HG03460 (cell line): ENCODE measurements around the gene SERTAD2.

ENCODE experiments used
- ATAC-seq: cut with Tn5 transposase; IDR thresholded peaks from one replicate; pipeline ENCODE4 v1.9.1; 2021; ENCODE audit not compliant: unreplicated experiment

The SERTAD2 gene

DNA sequence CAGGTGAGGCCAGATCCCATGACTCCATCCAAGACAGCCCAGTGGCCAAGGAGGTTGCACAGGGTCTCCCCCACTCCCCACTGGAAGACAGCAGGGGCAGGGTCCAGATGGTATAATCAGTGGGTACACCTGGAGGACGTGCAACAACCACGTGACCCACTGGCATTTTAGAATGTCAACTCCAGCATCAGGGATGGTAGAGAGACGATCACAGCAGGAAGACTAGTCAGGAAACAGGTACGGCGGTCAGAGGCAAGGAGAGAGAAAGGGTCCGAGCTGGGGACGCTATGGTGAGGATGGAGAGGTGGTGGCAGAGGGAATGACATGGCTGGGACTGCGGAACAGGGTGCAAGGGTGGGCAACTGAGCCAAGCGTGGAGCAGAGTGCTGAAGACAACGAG is 23.0 kb downstream of the SERTAD2 start:
- no peak for ATAC-seq

DNA sequence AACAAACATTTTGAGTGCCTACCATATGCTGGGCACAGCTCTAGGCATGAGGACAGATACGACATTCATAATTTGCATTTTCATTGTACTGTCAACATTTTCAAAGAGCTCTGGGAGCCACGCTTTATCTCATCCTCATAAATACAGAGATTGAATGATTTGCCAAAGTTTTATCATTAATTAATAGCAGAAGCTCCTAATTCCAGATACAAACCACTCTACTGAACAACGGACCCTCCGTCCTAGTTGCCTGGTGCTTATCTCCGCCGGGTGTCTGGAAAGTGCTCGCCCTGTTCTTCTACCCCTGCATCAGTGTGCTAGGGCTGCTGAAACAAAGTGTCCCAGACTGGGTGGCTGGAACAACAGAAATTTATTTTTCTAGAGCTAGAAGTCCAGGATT is 23.8 kb downstream of the SERTAD2 start:
- no peak for ATAC-seq

DNA sequence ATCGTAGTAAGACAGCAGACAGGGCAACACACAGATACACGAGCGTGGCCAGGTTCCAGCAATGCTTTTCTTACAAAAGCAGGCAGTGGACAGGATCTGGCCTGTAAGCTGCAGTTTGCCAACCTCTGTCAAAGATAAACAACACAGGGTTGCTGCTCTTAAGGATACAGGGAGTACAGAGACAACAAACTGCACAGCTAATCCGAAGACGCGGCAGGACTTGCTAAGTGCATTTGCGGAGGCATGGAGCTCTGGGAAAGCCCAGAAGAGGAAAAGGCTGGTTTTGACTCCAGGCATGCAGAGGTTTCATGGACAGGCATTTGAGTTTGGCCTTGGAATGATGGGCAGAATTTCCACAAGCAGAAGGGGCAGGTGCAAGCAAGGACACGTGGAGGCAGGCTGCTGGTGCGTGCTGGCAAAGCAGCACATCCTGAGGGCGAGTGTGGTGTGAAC is 24.4 kb downstream of the SERTAD2 start:
- ATAC-seq = no peak

DNA sequence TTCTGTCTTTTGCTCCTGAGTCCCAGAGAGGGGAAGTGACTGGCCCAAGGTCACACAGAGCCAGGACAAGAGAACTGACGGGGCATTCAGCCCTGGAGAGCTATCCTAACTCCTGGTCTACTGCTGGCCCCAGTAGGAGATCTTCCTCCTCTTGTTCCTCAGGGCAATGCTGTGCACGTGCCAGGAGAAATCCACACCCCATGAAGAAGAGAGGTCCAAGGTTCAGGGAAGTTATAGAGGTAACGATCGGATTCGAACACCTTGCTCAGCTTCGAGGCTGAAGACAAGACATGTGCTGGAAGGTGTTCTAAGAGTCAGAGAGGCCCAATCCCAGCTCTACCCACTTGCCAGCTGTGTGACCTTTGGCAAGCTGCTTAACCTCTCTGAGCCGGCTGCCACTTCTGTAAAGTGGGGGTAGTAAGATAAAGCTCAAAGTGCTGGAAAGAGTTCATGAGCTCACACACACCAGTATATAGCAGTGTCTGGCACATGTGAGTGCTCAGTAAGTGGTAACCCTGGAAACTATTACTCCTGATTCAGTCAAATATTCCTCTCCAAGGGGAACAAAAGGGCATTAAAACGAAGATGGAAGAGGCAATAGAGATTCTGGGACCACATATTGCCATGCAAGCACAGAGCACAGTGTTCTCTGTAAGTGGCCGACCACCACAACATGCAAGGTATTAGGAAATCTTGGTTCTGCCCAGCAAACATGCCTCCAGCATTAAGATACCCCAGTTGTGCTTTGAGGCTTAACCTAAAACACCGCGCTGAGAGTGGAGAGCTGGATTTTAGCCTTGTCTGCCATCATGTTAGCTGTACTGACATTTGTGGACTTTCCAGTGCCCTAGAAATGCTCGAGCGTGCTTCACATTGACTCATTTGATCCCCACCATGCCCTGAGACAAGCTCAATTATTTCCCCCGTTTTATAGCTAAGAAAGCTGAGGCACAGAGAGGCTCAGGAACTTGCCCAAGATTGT is 25.6 kb downstream of the SERTAD2 start:
- no peak for ATAC-seq

DNA sequence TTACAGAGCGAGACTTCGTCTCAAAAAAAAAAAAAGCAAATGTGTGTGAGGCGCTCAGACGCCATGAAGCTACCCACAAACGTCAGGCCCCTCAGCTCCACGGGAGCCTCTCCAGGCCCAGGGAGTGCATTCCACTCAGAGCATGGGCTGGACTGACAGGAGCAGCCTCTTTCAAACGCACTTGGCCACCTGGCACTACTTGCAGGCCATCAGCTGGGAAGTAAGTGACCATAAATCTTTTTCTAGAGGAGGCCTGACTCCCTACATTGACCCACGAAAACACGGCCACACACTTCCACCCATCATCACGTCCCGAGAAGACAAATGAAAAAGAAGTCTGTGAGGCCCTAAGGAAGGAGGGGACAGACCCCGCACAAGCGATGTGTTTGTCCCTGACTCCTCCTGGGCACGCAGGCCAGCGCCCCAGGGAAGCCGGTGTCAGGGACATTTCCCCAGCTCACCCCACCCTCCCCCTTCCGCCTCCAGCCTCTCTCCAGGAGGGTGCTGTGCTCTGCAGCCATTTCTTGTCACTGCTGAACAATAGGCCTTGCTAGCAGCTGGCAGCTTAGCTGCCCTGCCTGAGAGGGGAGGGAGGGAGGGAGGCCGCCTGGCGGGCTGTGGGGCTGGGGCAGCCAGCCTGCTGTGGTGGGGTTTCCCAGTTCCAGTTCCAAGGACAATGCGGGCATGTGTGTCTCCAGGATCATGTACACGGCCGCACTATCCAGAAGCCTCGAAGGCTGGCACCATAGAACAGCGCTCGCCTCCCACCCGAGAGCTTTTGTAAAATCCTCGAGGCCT is 26.6 kb downstream of the SERTAD2 start:
- ATAC-seq = no peak

DNA sequence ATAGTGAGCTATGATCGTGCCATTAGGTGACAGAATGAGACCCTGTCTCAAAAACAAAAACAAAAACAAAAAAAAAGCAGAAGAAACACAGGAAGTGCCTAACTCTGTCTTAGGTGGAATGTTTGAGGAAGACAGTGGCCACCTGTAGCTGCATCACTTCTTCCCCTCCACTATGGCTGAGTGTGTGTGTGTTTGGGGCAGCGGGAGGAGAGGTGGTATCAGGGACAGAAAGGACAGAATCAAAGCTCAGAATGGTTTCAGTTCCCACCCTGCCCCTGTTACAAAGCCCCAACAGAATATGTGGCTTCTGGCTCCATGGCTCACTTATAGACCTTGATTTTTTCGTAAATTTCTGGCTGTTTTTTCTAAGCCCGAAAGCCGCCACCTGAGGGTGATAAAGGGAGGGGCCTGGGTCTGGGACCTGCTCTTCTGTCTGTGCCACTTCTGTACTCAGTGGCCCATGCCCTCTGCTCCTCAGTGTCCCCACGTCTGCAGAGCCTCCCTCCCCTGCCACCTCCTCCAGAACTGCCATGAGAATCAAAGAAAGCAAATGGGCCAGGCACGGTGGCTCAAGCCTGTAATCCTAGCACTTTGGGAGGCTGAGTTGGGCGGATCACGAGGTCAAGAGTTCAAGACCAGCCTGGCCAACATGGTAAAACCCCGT is 27.4 kb downstream of the SERTAD2 start:
- ATAC-seq = no peak

DNA sequence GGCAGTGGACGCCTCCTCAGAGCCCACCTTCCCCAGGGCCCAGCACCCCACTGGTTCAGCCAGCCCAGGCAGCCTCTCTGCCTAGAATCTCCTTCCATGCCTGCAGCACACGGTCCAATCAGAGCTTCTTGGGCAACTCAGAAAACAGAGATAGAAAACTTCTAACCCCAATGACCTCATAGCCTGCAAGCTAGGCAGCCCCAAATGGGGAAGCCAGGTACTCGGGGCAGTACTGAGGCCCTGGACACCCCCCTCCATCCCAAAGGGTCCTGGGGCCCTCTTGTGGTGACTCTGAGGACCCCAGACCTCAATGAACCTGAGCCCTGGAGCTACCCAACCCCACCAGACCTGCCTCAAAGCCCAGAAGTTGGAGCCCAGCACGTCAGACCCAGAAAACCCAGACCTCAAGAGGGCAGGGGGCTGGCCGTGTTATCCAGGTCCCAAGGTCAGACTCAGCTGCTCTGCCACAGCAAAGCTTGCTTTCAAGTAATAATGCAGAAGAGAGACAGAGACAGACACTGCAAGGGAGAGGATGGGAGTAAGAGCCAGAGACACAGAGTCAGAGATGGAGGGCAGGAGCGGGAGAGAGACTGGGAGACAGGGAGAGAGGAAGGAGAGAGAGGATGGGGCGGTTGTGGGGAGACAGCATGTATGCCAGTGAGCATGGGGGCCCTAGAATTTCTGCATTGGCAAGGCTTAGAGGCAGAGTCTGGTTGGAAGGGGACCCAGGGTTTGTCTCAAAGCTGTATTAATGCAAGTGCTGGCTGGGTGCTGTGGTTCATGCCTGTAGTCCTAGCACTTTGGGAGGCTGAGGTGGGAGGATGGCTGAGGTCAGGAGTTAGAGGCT is 28.2 kb downstream of the SERTAD2 start:
- no peak for ATAC-seq

DNA sequence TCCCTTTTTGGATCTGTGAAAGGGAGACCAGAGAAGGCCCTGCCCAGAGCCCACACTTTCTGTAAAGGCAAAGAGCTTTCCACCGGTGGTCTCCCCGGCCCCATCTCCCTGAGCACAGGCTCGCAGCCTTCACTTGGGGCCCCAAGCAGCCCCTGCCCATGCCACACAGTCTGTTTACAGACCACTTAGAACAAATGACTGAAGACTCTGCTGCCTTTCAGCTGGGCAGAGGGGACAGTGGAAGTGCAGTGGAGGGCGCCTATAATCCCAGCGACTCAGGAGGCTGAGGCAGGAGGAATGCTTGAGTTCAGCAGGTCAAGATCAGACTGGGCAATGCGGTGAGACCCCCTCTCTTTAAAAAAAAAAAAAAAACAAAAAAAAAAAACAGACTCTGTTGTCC is 28.9 kb downstream of the SERTAD2 start:
- no peak for ATAC-seq

DNA sequence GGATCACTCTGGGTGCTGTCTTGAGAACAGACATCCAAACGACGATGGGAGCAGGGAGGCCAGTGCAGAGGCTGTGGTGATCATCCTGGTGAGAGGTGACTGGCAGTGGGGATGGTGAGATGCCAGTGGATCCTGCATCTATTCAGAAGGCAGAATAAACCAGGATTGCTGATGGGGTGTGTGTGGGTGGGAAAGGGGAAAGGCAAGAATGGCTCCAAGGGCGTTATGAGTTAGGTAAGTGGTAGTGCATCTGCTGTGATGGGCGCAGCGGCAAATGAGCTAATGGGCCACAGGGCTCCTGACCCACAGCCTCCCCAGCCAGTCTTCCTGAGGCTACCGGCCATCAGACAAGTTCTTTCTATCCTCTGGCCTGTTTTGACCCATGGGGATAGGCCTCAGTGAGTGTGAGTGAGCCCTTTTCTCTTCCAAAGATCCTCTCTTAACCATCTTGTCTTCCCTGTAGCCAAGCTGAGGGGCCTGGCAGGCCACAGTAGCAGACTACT is 29.6 kb downstream of the SERTAD2 start:
- ATAC-seq = no peak

DNA sequence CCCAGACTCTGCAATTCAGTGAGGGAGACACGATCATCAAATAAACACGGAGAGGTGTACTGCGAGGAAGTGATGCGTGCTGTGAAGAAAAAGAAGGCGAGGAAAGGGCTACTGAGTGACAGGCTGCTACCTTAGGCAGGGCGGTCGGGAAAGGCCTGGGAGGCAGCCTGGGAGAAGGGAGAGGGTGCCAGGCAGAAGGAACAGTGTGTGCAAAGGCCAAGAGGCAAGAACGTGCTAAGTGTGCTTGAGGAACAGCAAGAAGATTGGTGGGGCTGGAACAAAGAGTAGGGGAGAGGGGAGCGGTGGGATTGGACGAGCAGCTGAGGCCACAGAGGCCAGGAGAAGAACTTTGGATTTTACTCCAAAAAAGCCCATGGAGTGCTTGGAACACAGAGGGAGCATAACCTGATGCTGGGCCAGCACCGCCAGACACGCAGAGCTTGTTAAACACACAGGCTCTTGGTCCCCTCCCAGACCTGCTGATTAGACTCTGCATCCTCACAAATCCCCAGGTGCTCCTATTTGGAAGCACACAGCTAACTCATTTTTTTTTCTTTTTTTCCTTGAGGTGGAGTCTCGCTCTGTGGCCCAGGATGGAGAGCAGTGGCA is 30.4 kb downstream of the SERTAD2 start:
- ATAC-seq = no peak

DNA sequence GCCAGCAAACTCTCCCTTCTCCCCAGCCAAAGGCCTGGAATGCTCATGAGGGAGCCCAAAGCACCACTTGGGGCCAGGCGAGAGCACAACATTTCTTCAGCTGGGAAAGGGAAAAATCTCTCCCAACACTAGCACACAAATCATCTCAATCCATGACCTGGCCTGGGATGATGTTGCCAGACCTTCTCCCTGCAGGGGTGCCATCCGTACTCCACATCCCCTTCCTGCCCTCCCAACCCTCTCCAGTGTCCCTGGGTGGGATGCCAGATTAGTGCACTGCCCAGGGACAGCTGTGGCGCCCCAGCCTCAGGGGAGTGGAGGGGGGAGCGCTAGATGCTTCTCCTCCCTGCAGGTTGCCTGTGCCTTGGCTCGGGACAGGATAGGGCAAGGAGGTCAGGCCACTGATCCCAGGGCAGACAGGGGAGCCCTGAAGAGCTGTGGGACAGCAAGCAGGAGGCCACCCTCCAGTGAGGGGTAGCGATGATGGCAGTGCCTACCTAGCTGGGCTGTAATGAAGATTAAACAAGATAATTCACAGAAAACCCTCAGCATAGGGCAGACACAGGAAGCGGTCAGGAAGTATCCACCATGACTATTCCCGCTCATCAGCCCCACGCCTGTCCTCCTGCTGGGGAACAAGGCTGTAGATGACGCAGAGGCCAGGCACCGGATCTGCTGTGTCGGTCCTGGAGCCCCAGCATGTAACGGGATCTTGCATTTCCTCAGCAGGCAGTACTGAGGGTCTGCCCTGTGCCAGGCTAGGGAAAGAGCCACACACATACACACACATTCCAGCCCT is 31.1 kb downstream of the SERTAD2 start:
- no peak for ATAC-seq

DNA sequence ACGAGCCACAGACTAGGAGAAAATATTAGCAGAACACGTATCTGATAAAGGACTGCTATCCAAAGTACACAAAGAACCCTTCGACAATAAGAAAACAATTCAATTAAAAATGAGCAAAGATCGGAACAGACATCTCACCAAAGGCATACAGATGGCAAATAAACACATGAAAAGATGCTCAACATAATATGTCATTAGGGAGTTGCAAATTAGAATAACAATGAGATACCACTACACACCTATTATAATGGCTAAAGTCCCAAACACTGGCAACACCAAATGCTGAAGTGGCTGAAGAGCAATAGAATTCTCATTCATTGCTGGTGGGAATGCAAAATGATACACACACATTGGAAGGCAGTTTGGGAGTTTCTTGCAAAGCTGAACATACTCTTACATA is 33.1 kb downstream of the SERTAD2 start:
- no peak for ATAC-seq

DNA sequence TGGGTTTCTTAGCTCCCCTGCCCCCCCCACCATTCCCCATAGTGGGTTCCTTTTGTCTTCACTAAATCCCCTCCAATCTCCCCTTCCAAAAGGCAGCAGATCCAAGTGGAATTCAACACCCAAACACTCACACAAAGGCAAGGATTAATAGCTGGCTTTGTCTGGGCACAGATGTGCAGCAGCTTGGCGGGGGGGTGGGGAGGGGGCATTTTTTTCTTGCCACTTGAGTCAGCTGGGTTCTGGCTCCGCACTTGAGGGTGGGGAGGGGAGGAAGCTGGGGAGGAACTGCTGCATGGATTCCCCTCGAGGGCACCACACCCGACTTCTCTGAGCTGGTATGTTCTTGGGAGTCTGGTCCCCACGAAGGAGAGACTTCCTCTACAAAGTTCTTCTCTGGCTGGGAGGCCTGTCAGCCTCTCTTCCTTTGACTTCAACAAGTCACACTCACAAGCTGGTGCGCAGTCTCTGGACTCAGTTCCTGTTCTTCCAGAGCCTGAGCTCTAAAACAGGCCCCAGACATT is 36.0 kb downstream of the SERTAD2 start:
- ATAC-seq = no peak

DNA sequence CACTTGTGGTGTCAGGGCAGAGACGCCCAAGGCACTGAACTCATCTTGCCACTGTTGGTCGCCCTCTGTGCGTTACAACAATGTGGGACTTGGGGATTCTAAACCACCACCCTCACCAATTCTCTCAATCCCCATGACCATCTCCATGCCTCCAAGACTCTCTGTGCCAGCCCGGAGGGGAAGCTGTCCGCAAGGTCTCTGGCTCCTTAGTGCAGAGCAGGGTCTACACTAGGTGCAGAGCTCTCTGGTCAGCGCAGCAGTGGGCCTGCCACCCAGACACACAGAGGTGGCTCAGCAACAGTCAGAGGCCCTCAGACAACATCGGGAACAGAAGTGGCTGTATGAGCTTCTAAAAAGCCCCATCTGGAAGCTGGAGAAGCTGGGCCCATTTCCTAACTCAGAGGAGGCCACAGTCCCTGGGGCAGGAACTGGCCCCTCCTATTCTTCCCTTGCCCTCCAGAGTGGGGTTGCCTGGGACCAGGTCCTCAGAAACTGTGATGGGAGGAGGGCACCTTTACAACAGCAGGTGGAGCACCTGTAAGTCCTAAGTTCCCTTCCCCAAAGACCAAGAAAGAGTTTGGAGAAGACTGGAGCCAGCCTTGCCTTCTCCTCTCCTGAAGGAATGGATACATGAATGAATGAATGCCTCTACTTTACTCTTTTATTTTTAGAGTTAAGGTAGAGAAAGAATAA is 37.7 kb downstream of the SERTAD2 start:
- no peak for ATAC-seq

DNA sequence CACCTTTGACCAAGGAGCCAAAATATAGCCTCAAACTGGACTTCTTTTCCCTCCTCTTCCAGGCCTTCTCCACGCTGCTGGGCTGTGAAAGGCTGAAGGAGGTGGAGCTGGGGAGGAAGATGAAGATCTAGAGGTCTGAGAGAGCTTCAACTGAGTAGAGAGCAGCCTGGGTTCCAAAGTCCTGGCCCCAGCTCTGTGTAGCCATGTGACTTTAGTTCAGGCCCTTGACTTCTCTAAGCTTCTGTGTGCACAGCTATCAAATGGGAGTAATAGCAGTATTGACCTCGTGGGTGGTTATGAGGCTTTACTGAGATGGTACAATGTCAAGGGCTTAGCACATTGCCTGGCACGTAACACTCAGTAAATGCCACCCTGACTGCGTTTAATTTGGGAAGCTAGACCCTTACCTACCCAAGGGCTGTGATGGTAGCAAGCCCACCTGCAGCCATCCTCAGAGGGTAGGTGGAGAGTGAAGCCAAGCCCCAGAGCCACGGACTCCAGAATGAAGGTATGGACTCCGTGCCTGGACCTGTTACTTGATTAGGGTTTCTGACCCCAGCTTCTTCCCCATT is 38.4 kb downstream of the SERTAD2 start:
- ATAC-seq = no peak

DNA sequence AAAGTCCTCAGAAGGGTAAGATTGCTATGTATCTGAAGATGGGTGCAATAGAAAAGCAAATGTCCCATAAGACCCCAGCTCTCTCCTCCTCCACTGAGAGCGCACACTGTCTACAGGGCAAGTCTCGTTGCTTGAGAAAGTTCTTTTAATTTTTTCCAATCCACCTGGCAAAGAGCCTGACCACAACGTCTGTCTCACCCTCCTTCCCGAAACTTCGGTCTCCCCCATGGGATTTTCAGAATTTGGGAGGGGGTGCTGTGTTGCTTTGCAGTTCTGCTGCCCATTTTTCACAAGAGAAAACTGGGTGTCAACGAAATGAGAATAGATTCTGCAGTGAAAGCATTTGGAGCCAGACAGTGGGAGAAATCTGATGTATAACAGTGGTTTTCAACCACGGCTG is 40.4 kb downstream of the SERTAD2 start:
- no peak for ATAC-seq

DNA sequence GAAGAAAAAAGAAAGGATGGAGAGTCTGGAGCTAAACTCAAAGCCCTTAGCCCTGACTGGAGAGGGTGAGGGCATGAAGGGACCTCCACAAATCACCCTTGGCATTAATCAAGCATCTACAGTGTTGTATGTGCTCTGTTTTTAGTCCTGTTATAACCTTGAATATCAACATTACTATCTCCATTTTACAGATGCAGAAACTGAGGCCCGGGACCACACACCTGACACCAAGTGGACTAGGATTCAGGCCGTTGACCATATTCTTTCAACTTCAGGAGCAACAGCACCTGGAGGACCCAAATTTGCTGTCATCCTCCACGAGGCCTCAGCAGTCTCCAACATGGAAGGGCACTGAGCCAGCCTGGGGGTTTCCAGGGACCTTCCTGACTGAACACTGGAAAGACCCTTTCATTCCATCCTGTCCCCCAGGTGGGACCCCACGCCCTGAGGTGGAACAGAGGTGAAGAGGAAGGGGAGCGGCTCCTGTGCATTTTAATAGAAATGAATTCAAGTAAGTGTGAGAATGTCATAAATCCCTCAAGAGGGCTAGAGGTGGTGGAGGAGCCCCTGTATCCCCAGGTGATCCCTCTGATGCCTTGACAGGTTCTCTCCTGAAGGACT is 41.0 kb downstream of the SERTAD2 start:
- ATAC-seq = no peak
